K562 (cell line): ENCODE data around the gene LMAN1L. TPM values are rescaled to one million over a fixed set of nuclear protein-coding genes. Genes with fewer than 3 reads are reported as not detected.
A peak's percentile ranks its signal among the peaks of the same experiment; 100 is the strongest.

ENCODE experiments used
- BHLHE40 ChIP-seq: IDR thresholded peaks from 2 replicates; pipeline ENCODE4 v1.6.1; 2011; ENCODE audit warnings: low read length, improper control_type of control experiment
- HLTF ChIP-seq: fragments of 450-650 bp; IDR thresholded peaks from 2 replicates; pipeline ENCODE4 v1.6.1; 2016
- KDM1A ChIP-seq, 2 experiments: fragments of 450-650 bp; IDR thresholded peaks; 2 replicates each; pipeline ENCODE4 v1.6.1; 2016; ENCODE audit warnings: mild to moderate bottlenecking in 2 of 2
- KDM2B ChIP-seq: fragments of 250-450 bp; sonication (Bioruptor Pico); IDR thresholded peaks from 2 replicates; pipeline ENCODE4 v1.8.0; 2021; ENCODE audit warnings: mild to moderate bottlenecking, moderate library complexity
- MAZ ChIP-seq, 2 experiments: fragments of 450-650 bp in 1 of 2; sonication (generic) in 1 of 2; formaldehyde crosslinking; IDR thresholded peaks in 1 of 2; conservative IDR thresholded peaks in 1 of 2; 2 replicates each; pipeline versions ENCODE4 v1.4.0 to v1.5.0; 2020; ENCODE audit warnings: mild to moderate bottlenecking in 1 of 2, missing genetic modification reagents in 1 of 2
- MEF2A ChIP-seq: IDR thresholded peaks from 2 replicates; pipeline ENCODE4 v1.6.1; 2011; ENCODE audit warnings: low read depth, mild to moderate bottlenecking, low read length, moderate library complexity; ENCODE audit not compliant: control insufficient read depth
- MEIS2 ChIP-seq: fragments of 450-650 bp; IDR thresholded peaks from 2 replicates; pipeline ENCODE4 v1.6.1; 2014; ENCODE audit warnings: mild to moderate bottlenecking; ENCODE audit not compliant: partially characterized antibody
- MYNN ChIP-seq, 2 experiments: sonication (generic); formaldehyde crosslinking in 1 of 2; IDR thresholded peaks; 2 replicates each; pipeline versions ENCODE4 v1.5.0 to v1.6.1; 2016 to 2020; ENCODE audit warnings: antibody characterized with exemption in 1 of 2, missing genetic modification reagents in 1 of 2
- RAD21 ChIP-seq, 2 experiments: fragments of 250-450 bp in 1 of 2; fragments of 450-650 bp in 1 of 2; sonication (Bioruptor Pico) in 1 of 2; formaldehyde crosslinking in 1 of 2; IDR thresholded peaks in 1 of 2; conservative IDR thresholded peaks in 1 of 2; 2 replicates each; pipeline versions ENCODE4 v1.4.0 to v1.8.0; 2020 to 2022; ENCODE audit warnings: mild to moderate bottlenecking in 2 of 2, moderate library complexity in 1 of 2
- ZC3H8 ChIP-seq: fragments of 450-650 bp; IDR thresholded peaks from 2 replicates; pipeline ENCODE4 v1.6.1; 2017
- ZNF146 ChIP-seq: IDR thresholded peaks from one replicate; pipeline ENCODE4 v1.6.1; 2018; ENCODE audit warnings: missing compliant biosample characterization; ENCODE audit not compliant: unreplicated experiment
- ZNF511 ChIP-seq: sonication (generic); formaldehyde crosslinking; IDR thresholded peaks from 2 replicates; pipeline ENCODE4 v1.8.0; 2022; ENCODE audit warnings: mild to moderate bottlenecking, missing genetic modification reagents
- polyA plus RNA-seq, 8 experiments: library from polyadenylated mRNA; depleted of rRNA in 4 of 8; stranded (reverse) in 5 of 8; unstranded in 3 of 8; fragments of >200 nt; fragmentation: Nextera tagmentation in 2 of 8; fragmentation: Illumina TruSeq in 1 of 8; extraction: Ambion mirVana in 2 of 8; extraction: Trizol in 1 of 8; gene quantifications; 2 replicates each; pipeline versions ENCODE4 v1.2.1 to v1.2.3, GENCODE V29; 2011 to 2014; ENCODE audit warnings: inconsistent platforms in 1 of 8, missing spikeins in 1 of 8
- total RNA-seq, 7 experiments: library from RNA; depleted of rRNA in 6 of 7; stranded (reverse); fragments of >200 nt in 6 of 7; fragmentation: Illumina TruSeq in 2 of 7; extraction: Trizol in 2 of 7; gene quantifications; 2 replicates each; pipeline versions ENCODE4 v1.2.1 to v1.2.3, GENCODE V29; 2011 to 2021; ENCODE audit warnings: low replicate concordance in 1 of 7
- TF ChIP-seq, protein P1 (sequence below): fragments of 200-600 bp; sonication (generic); IDR thresholded peaks from one replicate; pipeline ENCODE4 v1.6.1; 2012; ENCODE audit warnings: mild to moderate bottlenecking, low read depth, low read length, inconsistent platforms
- TF ChIP-seq, protein P2 (sequence below): IDR thresholded peaks from 2 replicates; pipeline ENCODE4 v1.6.1; 2011; ENCODE audit not compliant: insufficient read length; ENCODE audit errors: extremely low read depth

The LMAN1L gene
- total and polyA plus RNA-seq, 9 of the 15 experiments (the other 6 are each of a cell fraction or from before 2014, with no cell fraction given), result not detected

DNA sequence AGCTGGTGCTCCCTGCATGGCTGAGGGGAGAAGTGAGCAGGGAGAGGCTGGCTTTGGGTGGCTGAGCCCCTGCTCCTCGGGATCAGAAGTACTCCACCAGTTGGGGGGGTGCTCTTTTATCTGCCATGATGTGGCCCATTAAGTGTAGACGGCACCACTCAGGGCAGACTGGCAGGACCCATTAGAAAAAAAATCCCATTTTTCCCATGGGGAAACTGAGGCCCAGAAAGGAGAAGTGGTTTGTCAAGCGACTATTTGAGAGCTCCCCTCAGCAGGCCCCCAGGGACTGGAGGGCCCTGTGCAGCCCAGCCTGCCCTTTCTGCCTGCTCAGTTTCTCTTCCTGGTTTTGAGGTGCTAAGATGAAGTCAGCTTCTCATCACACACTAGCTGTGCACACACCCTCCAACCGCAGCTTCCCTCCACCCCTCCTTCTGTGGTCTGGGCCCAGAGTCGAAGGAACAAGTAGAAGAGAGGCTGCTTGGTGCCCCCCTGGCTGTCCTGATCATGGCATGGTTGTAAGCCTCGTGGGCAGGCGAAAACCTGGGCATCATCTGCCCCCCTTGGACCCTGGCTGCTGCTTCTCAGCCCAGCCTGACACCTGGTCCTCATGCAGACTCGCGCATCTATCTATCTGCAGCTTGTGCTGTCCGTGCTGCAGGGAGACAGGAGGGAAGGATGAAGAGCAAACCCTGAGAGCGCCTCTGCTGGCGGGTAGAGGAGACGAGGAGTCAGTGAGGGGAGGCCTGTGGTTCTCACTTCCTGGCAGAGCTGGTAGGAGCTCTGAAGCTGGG is 25.2 kb upstream of the LMAN1L start (continued):
- TF ChIP-seq, protein P1, sequence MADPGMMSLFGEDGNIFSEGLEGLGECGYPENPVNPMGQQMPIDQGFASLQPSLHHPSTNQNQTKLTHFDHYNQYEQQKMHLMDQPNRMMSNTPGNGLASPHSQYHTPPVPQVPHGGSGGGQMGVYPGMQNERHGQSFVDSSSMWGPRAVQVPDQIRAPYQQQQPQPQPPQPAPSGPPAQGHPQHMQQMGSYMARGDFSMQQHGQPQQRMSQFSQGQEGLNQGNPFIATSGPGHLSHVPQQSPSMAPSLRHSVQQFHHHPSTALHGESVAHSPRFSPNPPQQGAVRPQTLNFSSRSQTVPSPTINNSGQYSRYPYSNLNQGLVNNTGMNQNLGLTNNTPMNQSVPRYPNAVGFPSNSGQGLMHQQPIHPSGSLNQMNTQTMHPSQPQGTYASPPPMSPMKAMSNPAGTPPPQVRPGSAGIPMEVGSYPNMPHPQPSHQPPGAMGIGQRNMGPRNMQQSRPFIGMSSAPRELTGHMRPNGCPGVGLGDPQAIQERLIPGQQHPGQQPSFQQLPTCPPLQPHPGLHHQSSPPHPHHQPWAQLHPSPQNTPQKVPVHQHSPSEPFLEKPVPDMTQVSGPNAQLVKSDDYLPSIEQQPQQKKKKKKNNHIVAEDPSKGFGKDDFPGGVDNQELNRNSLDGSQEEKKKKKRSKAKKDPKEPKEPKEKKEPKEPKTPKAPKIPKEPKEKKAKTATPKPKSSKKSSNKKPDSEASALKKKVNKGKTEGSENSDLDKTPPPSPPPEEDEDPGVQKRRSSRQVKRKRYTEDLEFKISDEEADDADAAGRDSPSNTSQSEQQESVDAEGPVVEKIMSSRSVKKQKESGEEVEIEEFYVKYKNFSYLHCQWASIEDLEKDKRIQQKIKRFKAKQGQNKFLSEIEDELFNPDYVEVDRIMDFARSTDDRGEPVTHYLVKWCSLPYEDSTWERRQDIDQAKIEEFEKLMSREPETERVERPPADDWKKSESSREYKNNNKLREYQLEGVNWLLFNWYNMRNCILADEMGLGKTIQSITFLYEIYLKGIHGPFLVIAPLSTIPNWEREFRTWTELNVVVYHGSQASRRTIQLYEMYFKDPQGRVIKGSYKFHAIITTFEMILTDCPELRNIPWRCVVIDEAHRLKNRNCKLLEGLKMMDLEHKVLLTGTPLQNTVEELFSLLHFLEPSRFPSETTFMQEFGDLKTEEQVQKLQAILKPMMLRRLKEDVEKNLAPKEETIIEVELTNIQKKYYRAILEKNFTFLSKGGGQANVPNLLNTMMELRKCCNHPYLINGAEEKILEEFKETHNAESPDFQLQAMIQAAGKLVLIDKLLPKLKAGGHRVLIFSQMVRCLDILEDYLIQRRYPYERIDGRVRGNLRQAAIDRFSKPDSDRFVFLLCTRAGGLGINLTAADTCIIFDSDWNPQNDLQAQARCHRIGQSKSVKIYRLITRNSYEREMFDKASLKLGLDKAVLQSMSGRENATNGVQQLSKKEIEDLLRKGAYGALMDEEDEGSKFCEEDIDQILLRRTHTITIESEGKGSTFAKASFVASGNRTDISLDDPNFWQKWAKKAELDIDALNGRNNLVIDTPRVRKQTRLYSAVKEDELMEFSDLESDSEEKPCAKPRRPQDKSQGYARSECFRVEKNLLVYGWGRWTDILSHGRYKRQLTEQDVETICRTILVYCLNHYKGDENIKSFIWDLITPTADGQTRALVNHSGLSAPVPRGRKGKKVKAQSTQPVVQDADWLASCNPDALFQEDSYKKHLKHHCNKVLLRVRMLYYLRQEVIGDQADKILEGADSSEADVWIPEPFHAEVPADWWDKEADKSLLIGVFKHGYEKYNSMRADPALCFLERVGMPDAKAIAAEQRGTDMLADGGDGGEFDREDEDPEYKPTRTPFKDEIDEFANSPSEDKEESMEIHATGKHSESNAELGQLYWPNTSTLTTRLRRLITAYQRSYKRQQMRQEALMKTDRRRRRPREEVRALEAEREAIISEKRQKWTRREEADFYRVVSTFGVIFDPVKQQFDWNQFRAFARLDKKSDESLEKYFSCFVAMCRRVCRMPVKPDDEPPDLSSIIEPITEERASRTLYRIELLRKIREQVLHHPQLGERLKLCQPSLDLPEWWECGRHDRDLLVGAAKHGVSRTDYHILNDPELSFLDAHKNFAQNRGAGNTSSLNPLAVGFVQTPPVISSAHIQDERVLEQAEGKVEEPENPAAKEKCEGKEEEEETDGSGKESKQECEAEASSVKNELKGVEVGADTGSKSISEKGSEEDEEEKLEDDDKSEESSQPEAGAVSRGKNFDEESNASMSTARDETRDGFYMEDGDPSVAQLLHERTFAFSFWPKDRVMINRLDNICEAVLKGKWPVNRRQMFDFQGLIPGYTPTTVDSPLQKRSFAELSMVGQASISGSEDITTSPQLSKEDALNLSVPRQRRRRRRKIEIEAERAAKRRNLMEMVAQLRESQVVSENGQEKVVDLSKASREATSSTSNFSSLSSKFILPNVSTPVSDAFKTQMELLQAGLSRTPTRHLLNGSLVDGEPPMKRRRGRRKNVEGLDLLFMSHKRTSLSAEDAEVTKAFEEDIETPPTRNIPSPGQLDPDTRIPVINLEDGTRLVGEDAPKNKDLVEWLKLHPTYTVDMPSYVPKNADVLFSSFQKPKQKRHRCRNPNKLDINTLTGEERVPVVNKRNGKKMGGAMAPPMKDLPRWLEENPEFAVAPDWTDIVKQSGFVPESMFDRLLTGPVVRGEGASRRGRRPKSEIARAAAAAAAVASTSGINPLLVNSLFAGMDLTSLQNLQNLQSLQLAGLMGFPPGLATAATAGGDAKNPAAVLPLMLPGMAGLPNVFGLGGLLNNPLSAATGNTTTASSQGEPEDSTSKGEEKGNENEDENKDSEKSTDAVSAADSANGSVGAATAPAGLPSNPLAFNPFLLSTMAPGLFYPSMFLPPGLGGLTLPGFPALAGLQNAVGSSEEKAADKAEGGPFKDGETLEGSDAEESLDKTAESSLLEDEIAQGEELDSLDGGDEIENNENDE, result no peak
- no peak for TF ChIP-seq KDM2B (CRISPR knock-in tag)
- 0 out of 2 replicates have a peak, but pooled peaks have one; percentile 19 for TF ChIP-seq BHLHE40
- TF ChIP-seq MAZ (CRISPR knock-in tag; conservative IDR thresholded peaks at IDR 0.05 in 1 of 2, IDR thresholded peaks at IDR 0.05 in 1 of 2), result peak in 1 of 2 experiments; percentile 50; a peak in 1 of 4 replicates
- no peak for TF ChIP-seq ZNF146 (CRISPR knock-in tag)
- no peak for TF ChIP-seq MYNN (IDR thresholded peaks at IDR 0.05)
- TF ChIP-seq MYNN (CRISPR knock-in tag; IDR thresholded peaks at IDR 0.05), result no peak
- TF ChIP-seq ZC3H8, result no peak
- TF ChIP-seq HLTF, result no peak
- no peak for TF ChIP-seq ZNF511 (CRISPR knock-in tag)
- TF ChIP-seq MEF2A, result no peak
- TF ChIP-seq KDM1A (IDR thresholded peaks at IDR 0.05), result peak; percentile 24 to 43; a peak in 3 of 4 replicates
- TF ChIP-seq, protein P2, sequence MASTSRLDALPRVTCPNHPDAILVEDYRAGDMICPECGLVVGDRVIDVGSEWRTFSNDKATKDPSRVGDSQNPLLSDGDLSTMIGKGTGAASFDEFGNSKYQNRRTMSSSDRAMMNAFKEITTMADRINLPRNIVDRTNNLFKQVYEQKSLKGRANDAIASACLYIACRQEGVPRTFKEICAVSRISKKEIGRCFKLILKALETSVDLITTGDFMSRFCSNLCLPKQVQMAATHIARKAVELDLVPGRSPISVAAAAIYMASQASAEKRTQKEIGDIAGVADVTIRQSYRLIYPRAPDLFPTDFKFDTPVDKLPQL, result no peak
- peak in 1 of 2 experiments; percentile 33; a peak in 1 of 4 replicates for TF ChIP-seq RAD21 (CRISPR knock-in tag; conservative IDR thresholded peaks at IDR 0.05 in 1 of 2, IDR thresholded peaks at IDR 0.05 in 1 of 2)
- no peak for TF ChIP-seq MEIS2
